ENCODE results near the gene MAGEB17.
A peak's percentile ranks its signal among the peaks of the same experiment; 100 is the strongest.
"Not testable (repeated sequence)": the region's sequence is repeated elsewhere in the genome, so short reads cannot be mapped to it uniquely, and the experiment has no call there.

MAGEB17 gene

DNA sequence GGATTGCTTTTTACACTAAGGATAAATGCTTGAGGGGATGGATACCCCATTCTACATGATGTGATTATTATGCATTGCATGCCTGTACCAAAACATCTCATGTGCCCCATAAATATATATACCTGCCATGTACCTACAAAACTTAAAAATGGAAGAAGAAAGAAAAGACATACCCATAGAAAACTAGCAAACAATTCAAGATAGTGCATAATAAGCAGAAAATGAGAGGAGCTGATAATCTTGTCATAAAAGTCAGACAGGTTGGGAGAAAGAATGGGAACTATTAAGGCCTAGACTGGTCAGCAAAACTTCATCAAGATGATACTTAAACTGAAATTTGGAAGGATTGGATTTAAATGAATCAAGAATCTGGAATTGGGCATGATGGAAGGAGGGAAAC lies 21.6 kb upstream of the MAGEB17 start:
- Histone ChIP-seq H3K27ac (no peak overlapping the region), H3K4me3 (ENCODE audit: low read depth, low read length) (no peak overlapping the region), H3K36me3 (replicated peaks) (no peaks in the 10 kb centered on the region), H3K27me3 (replicated peaks) (no peaks in the 10 kb centered on the region)
- DNase-seq: no peak
- no peak for TF ChIP-seq CTCF (IDR thresholded peaks at IDR 0.05; ENCODE audit: low read depth, low read length, missing control alignments)
- in situ Hi-C loops (cut with HindIII; ENCODE audit: low pct_ligation_motif_present, low sequenced_read_pairs): no loop called here

GRCh38 chrX:16148896-16149295 lies 18.4 kb upstream of the MAGEB17 start:
- no peak for DNase-seq

GRCh38 chrX:16155581-16156096 lies 11.6 kb upstream of the MAGEB17 start:
- no peak overlapping the region for H3K27ac ChIP-seq
- H3K27me3 ChIP-seq (replicated peaks): no peaks in the 10 kb centered on the region
- no peak for TF ChIP-seq CTCF (IDR thresholded peaks at IDR 0.05; ENCODE audit: low read depth, low read length, missing control alignments)
- no peak for DNase-seq
- H3K36me3 ChIP-seq (replicated peaks): no peaks in the 10 kb centered on the region
- no peak overlapping the region for H3K4me3 ChIP-seq (ENCODE audit: low read depth, low read length)
- in situ Hi-C loops (cut with HindIII; ENCODE audit: low pct_ligation_motif_present, low sequenced_read_pairs): no loop called here

More at GRCh38 chrX:16148896-16149295, 18.4 kb upstream of the MAGEB17 start:
- TF ChIP-seq CTCF (IDR thresholded peaks at IDR 0.05; ENCODE audit: low read depth, low read length, missing control alignments): no peak
- Histone ChIP-seq H3K27ac (no peak overlapping the region), H3K36me3 (replicated peaks) (no peaks in the 10 kb centered on the region), H3K27me3 (replicated peaks) (no peaks in the 10 kb centered on the region), H3K4me3 (ENCODE audit: low read depth, low read length) (no peak overlapping the region)
- in situ Hi-C loops (cut with HindIII; ENCODE audit: low pct_ligation_motif_present, low sequenced_read_pairs): no loop called here

DNA sequence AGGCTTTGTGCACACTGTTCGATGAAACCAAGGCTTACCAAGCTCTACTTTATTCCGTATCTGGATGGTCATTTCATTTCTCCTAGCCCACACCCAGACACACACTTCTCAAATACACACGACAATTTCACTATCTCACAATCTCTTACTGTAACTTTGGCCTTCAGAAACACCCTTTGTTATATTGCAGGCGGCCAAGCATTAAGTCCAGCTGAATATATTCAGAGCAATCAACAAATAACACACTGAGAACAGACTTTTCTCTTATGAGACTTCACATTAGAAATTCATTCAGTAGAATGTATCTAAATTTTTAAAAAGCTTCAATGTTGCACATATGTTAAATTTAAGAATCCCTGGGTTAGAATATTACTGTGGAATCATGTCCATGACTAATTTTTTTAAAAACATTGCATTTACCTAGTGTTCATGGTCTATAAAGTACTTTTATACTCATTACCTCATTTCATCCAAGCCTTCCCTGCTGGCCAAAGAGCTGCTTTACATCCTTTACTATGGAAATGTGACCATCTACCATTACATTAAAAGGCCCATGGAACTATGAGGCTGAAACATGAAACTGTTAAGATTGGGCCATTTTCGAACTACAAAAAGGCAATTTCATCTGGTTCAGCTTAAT lies 10.5 kb upstream of the MAGEB17 start:
- Histone ChIP-seq H3K36me3 (replicated peaks) (no peaks in the 10 kb centered on the region), H3K27ac (no peak overlapping the region), H3K27me3 (replicated peaks) (no peaks in the 10 kb centered on the region), H3K4me3 (ENCODE audit: low read depth, low read length) (no peak overlapping the region)
- in situ Hi-C loops (cut with HindIII; ENCODE audit: low pct_ligation_motif_present, low sequenced_read_pairs): no loop called here
- TF ChIP-seq CTCF (IDR thresholded peaks at IDR 0.05; ENCODE audit: low read depth, low read length, missing control alignments): no peak
- no peak for DNase-seq

DNA sequence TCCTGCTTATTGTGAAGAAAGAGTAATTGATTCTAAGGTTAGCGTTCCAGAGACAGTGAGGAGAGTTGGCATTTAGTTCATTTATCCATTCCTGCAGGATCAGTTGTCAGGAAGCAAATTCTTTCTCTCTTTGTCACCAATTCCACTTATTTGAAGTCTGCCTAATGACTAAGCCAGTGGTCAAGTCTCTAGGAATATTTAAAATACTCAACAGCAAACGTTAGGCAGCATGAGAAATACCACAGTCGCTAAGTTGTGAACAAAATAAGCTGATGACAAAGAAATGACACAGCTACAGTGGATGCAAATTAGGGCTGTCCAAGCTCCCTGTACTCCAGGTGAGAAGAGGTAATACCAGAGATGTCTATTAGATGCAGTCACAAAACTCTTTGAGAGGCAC lies 6.6 kb upstream of the MAGEB17 start:
- no peak for TF ChIP-seq CTCF (IDR thresholded peaks at IDR 0.05; ENCODE audit: low read depth, low read length, missing control alignments)
- peak; percentile 62 for DNase-seq
- Histone ChIP-seq H3K4me3 (ENCODE audit: low read depth, low read length) (no peak overlapping the region), H3K27ac (peak overlapping the region; percentile 1), H3K27me3 (replicated peaks) (no peaks in the 10 kb centered on the region), H3K36me3 (replicated peaks) (no peaks in the 10 kb centered on the region)
- in situ Hi-C loops (cut with HindIII; ENCODE audit: low pct_ligation_motif_present, low sequenced_read_pairs): no loop called here

- H3K4me3 ChIP-seq (ENCODE audit: low read depth, low read length); H3K27me3 ChIP-seq (replicated peaks); in situ Hi-C loops (cut with HindIII; ENCODE audit: low pct_ligation_motif_present, low sequenced_read_pairs); DNase-seq; H3K36me3 ChIP-seq (replicated peaks): not testable (repeated sequence)
- H3K27ac ChIP-seq: peak overlapping the region; percentile 1
These were observed 6.1 kb upstream of the MAGEB17 start for GRCh38 chrX:16161173-16161572.

All from brain microvascular endothelial cell (primary cell).